Transverse colon (tissue), 4 donors: ENCODE measurements around the gene OPRM1.

Source experiments
- CTCF ChIP-seq, 5 experiments: fragments of 200-600 bp in 3 of 5; fragments of 450-650 bp in 2 of 5; sonication (generic) in 3 of 5; IDR thresholded peaks; 1 replicate in 2 of 5; 2 replicates in 3 of 5; pipeline ENCODE4 v1.5.1; 2016 to 2017; ENCODE audit warnings: antibody characterized with exemption in 5 of 5, inconsistent platforms in 3 of 5, mild to moderate bottlenecking in 2 of 5, moderate library complexity in 1 of 5
- POLR2A ChIP-seq: fragments of 450-650 bp; IDR thresholded peaks from one replicate; pipeline ENCODE4 v1.6.1; 2016; ENCODE audit warnings: antibody characterized with exemption, mild to moderate bottlenecking, moderate library complexity
- POLR2AphosphoS5 ChIP-seq, 3 donors: sonication (generic); formaldehyde crosslinking; IDR thresholded peaks; one replicate each; pipeline ENCODE4 v1.6.1; 2016; ENCODE audit warnings: antibody characterized with exemption in 3 of 3

GRCh38 chr6:154245506-154245905, 206.5 kb downstream of the OPRM1 start:
- TF ChIP-seq POLR2A: peak; percentile 25
- TF ChIP-seq CTCF (IDR thresholded peaks at IDR 0.05): no peak
- TF ChIP-seq POLR2AphosphoS5 (IDR thresholded peaks at IDR 0.05): no peak
